ES-I3 (cell line): ENCODE data around the gene FETUB.

Experiments used
- H3K36me3 ChIP-seq: 2 replicates; pipeline ENCODE4 v1.6.1; 2013; ENCODE audit warnings: mild to moderate bottlenecking, low read length, control low read depth, moderate library complexity; ENCODE audit not compliant: insufficient read depth
- H3K4me1 ChIP-seq: 2 replicates; pipeline ENCODE4 v1.6.1; 2013; ENCODE audit warnings: mild to moderate bottlenecking, control low read depth, low read length; ENCODE audit not compliant: insufficient read depth
- H3K9ac ChIP-seq: 2 replicates; pipeline ENCODE4 v1.6.1; 2013; ENCODE audit warnings: low read depth, mild to moderate bottlenecking, low read length, moderate library complexity
- H3K9me3 ChIP-seq: 2 replicates; pipeline ENCODE4 v1.6.1; 2013; ENCODE audit warnings: mild to moderate bottlenecking, low read length, moderate library complexity; ENCODE audit not compliant: control insufficient read depth, insufficient read depth

FETUB gene, protein sequence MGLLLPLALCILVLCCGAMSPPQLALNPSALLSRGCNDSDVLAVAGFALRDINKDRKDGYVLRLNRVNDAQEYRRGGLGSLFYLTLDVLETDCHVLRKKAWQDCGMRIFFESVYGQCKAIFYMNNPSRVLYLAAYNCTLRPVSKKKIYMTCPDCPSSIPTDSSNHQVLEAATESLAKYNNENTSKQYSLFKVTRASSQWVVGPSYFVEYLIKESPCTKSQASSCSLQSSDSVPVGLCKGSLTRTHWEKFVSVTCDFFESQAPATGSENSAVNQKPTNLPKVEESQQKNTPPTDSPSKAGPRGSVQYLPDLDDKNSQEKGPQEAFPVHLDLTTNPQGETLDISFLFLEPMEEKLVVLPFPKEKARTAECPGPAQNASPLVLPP

DNA sequence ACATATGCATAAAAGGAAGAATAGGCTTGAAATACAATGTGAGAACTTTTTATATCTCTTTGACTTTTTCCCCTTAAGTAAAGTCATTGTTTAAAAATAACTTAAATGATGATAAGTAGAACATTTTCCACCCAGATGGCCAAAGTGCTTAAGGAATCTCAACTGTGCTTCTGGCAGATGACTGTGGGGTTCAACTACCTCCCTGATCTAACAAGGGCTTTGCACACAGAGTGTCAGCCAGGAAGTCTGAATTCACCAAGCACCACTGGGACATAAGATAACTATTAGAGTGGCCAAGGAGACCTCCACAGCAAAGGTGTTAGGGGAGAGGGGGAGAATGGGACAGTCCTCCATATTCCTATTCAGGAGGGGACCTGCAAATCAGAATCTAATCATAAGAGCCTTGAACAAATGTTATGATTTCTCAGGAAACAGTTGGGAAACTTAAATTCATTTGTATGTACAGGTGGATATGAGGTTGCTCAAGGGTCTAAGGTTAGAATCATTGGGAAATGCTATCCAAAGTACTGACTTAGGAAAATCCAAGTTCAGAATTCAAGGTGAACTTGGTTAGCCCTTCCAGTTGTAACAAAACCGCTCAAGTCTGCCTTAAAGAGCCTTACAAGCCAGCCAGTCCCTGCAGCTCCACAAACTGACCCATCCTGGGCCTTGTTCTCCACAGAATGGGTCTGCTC lies at the start of gene FETUB:
TSS of gene FETUB (plus strand) at position 622 of the 695 bp plus-strand sequence. CDS start at position 684, 62 bp downstream.
- Histone ChIP-seq H3K36me3 (no peaks in the 10 kb centered on the region), H3K9ac (no peak within 1 kb of the TSS), H3K9me3 (no peaks in the 10 kb centered on the region), H3K4me1 (peaks cover 23% of the 10 kb centered on the region)

DNA sequence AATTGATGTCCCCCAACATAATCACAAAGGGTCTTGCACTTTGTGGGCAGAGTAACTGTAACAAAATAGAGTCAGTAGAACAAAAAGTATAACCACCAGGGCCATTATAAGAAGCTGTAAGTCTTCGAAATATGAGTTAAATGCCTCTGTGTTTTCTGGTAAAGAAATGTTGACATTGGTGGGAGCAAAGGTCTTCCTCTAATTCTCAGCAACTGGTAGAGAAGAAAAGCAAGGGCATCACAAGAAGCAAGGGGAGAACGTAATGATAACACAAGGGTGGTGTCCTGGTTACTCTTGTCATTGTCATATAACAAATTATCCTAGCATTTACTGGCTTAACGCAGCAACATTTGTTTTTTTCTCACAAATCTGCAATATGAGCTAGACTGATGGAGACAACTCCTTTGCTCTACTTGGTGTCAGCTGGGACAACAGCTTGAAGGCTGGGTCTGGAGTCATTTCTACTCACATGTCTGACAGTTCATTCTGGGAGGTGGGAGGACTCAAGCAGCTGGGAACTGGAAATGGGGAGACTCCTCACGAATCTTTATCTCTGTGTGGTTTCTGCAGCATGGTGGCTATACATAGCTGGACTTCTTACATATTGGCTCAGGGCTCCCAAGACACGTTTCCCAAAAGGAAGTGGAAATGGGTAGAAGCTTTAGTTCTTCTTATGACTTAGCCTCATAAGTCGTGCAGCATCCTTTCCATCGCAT lies 49.5 kb upstream of the FETUB start:
- no peaks in the 10 kb centered on the region for H3K36me3 ChIP-seq
- no peaks in the 10 kb centered on the region for H3K9me3 ChIP-seq
- H3K4me1 ChIP-seq = no peaks in the 10 kb centered on the region
- H3K9ac ChIP-seq = no peak overlapping the region

DNA sequence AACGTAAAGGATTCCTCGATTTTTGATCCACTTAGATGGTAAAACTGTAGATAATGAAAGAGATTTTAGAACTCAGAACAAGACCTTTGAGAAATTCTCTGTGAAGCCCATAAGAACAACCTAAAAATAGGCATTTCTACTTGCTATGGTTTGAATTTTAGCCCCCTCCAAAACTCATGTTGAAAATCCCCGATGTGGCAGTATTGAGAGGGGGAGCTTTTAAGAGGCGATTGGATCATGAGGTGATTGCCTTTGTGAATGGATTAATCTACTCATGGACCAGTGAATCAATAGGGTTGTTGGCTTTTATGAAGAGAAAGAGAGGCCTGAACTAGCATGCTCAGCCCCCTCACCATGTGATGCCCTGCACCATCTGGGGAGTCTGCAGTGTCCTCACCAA lies 47.5 kb upstream of the FETUB start:
- Histone ChIP-seq H3K36me3 (no peaks in the 10 kb centered on the region), H3K9ac (no peak overlapping the region), H3K4me1 (no peaks in the 10 kb centered on the region; the same call in 1 of the 2 replicates), H3K9me3 (no peaks in the 10 kb centered on the region)

DNA sequence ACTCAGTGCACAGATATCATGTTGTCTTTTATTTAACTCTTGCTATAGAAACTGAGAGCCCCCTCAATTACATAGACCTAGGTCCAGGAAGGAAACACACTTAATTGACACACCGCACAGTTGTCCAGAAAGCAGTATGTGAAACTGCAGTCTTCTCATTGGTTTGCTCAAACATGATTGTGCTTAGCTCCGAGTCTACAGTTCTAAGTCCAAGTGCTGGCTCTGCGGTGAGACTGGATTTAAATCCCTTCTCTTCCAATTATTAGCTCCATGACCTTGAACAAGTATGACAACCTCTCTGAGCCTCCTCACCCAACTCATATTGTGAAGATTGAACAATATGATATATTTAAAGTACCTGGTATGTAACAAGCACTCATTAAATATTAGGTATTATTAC lies 46.3 kb upstream of the FETUB start:
- H3K36me3 ChIP-seq = no peaks in the 10 kb centered on the region
- H3K9ac ChIP-seq = no peak overlapping the region
- no peaks in the 10 kb centered on the region for H3K9me3 ChIP-seq
- H3K4me1 ChIP-seq = no peaks in the 10 kb centered on the region; the same call in 1 of the 2 replicates

DNA sequence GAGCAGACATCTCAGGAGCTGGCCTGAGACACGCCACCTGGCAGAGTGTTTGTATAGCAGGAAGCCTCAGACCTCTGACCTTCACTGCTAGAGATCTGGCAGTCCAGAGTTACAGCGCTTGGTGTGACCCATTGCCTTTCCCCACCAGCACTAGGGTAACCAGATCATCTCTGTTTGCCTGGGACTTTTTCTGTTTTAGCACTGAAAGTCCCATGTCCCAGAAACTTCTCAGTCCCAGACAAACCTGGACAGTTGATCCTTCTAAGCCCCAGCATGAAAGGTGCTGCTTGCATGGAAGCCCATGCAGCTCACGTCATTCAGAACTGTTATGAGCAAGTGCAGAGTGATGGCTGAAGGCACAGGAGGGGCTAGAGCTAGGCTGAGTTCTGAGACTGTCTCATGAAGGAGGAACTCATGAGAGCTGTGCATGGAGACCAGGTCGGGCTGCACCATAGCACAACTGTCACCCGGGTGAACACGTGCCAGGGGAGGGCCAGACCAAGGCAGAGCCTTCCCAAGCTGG lies 45.5 kb upstream of the FETUB start:
- Histone ChIP-seq H3K9ac (no peak overlapping the region), H3K4me1 (no peaks in the 10 kb centered on the region; the same call in 1 of the 2 replicates), H3K9me3 (no peaks in the 10 kb centered on the region), H3K36me3 (no peaks in the 10 kb centered on the region)

DNA sequence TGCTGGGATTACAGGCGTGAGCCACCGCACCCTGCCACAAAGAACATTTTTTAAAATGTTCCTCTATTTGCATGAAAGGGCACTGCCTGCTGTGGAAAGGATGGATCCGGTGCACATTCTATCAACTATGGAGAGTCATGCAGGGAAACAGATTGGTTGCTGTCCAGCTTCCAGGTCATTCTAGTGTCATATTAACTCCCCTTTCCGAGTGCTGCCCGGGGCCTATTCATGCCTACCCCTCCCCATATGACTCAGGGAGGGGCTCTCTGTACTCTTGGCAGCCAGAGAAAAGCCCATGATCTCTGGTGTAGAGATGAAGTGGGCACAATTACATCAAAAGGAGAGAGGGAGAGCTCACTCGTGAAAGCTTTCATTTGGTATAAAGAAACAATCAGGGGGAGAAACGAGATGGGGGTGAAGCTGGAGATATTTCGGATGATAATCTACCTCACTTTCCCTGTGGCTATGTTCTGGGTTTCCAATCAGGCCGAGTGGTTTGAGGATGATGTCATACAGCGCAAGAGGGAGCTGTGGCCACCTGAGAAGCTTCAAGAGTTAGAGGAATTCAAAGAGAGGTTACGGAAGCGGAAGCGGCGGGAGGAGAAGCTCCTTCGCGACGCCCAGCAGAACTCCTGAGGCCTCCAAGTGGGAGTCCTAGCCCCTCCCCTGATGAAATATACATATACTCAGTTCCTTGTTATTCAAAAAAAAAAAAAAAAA lies 43.5 kb upstream of the FETUB start:
- Histone ChIP-seq H3K4me1 (no peaks in the 10 kb centered on the region; the same call in 1 of the 2 replicates), H3K9me3 (no peaks in the 10 kb centered on the region), H3K9ac (peak overlapping the region; percentile 20; the same call in 1 of the 2 replicates), H3K36me3 (no peaks in the 10 kb centered on the region)

DNA sequence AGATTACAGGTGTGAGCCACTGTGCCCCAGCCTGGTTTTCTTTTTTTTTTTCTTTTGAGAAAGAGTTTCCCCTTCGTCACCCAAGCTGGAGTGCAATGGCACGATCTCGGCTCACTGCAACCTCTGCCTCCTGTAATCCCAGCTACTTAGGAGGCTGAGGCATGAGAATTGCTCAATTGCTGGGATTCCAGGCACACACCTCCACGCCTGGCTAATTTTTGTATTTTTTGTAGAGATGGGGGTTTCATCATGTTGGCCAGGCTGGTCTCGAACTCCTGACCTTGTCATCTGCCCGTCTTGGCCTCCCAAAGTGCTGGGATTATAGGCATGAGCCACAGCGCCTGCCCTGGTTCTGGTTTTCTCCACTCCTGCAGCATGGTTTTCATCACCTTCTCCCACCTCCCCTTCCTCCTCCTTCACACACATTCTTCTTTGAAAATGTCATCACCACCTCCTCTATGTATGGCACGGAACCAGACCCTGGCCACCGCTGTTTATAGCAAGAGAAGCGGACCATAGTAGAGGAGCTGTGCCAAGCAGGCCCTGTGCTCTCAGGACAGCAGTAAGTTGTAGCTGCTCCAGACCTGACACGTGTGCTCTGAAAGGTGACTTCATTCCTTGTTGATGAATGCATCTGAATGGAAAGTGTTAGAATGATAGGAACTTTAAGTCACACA lies 42.0 kb upstream of the FETUB start:
- Histone ChIP-seq H3K9me3 (no peaks in the 10 kb centered on the region), H3K9ac (no peak overlapping the region), H3K4me1 (peaks cover 3% of the 10 kb centered on the region; the same call in 1 of the 2 replicates), H3K36me3 (no peaks in the 10 kb centered on the region)

DNA sequence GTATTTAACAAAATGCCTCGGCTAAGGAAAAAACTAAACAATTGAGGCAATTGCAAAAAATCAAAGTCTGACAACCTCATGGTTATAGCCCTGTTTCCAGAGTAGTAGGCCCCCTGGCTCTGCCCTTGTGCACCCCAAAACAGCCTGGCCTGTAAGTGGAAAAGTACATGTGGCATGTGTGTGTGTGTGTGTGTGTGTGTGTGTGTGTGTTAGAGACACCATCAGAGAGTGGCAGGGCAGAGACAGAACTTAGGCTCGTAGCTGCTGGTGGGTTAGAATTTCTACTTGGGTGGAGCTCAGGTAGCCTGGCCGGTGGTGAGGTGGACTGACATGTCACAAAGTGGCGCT lies 41.4 kb upstream of the FETUB start:
- no peaks in the 10 kb centered on the region for H3K36me3 ChIP-seq
- peaks cover 3% of the 10 kb centered on the region; the same call in 1 of the 2 replicates for H3K4me1 ChIP-seq
- H3K9me3 ChIP-seq = no peaks in the 10 kb centered on the region
- H3K9ac ChIP-seq = no peak overlapping the region

DNA sequence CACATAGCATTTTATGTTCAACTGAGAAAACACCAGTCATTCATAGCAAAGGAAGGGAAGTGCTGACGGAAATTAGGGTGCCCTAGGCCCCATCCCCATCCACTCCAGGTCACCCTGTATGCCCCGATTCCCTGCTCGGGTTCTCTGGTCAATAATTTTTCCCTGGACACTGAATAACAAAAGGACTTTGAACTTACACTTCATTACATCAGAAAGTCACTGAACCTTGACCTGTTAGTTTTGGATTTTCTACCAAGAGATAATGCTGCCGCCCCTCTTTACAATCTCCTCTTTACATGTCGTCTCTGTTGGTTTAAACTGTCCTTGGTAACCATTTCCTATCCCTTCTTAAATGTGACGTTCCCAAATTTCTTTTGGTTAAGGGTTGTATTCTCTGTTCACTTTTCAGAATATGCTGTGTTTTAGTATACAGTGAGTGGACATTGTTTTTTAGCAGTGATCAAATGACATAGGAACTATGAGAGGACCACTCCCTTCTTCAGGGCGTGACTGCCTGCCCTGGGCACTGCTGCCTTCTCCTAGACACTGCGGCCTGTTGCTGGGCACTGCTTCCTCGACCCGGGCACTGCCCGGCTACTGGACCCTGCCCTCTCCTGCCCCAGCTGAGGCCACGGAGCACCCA lies 40.9 kb upstream of the FETUB start:
- H3K9me3 ChIP-seq = no peaks in the 10 kb centered on the region
- H3K36me3 ChIP-seq = no peaks in the 10 kb centered on the region
- peaks cover 3% of the 10 kb centered on the region; the same call in 1 of the 2 replicates for H3K4me1 ChIP-seq
- no peak overlapping the region for H3K9ac ChIP-seq

DNA sequence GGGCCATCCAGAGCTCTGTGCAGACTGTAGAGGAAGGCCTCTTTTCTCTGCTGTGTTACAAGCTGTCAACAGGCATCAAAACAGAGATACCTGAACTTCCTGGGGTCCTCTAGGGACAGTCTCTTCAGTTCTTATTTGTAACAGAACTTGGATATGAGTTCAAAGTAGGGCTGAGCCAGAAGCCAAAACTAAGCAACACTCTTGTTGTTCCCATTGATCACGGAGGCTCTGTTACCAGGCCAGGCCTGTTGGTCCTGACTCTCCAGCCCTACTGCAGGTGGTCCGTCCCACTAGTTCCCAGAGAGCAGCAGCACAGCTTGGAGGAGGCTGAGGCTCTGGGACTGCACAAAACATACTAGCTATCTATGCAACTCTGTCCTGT lies 40.4 kb upstream of the FETUB start:
- Histone ChIP-seq H3K4me1 (peaks cover 3% of the 10 kb centered on the region; the same call in 1 of the 2 replicates), H3K9me3 (no peaks in the 10 kb centered on the region), H3K9ac (no peak overlapping the region), H3K36me3 (no peaks in the 10 kb centered on the region)

DNA sequence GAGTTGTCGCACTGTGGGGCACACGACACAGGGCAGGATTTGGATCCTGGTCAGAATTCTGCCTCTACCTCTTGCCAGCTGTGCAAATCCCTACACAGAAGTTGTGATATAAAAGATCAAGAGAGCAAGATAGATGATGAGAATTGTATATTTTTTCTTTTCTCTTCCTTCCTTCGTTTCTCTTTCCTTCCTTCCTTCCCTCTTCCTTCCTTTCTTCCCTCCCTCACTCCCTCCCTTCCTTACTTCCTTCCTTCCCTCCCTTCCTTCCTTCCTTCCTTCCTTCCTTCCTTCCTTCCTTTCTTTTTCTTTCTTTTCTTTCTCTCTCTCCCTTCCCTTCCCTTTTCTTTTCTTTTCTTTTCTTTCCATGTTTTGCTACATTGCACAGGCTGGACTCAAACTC lies 39.3 kb upstream of the FETUB start:
- H3K9me3 ChIP-seq = no peaks in the 10 kb centered on the region
- no peaks in the 10 kb centered on the region for H3K36me3 ChIP-seq
- no peak overlapping the region for H3K9ac ChIP-seq
- peaks cover 3% of the 10 kb centered on the region; the same call in 1 of the 2 replicates for H3K4me1 ChIP-seq

DNA sequence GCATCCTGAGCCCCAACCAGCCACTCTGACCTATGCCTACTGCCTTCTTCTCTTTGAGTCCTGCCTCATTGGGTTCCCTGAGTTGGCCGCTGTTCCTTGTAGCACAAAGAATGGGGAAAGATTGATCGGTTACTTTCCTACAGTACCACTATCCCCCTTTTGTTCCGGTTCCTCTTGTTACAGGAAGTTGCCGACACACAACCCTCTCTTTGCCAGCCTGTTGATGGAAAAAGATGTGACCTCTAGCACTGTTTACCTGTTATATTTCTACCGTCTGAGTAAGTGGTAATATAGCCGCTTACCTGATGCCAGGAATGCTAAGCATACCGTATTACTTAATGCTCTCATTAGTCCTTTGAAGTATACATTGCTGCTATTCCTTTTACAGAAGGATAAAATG lies 37.0 kb upstream of the FETUB start:
- Histone ChIP-seq H3K36me3 (no peaks in the 10 kb centered on the region), H3K4me1 (0 out of 2 replicates have a peak, but pooled peaks cover 3% of the 10 kb centered on the region), H3K9ac (no peak overlapping the region), H3K9me3 (no peaks in the 10 kb centered on the region)

DNA sequence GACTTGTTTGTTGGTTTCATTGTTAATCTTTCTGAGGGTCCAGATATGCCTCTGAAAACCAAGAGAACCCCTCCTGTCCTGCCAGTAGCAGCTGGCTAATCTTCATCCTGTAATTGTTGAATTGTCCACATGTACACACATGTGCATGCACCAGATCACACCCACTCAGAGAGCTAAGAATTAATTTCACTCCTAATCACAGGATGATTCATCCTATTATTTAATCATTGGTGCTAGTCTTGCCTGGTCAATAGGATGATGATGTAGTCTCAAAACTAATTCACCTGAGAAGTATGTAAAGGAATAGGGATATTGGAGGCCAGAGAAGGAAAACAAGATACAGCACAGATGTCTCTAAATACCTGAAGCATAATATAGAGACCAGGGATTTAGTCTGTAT lies 35.1 kb upstream of the FETUB start:
- H3K9ac ChIP-seq = no peak overlapping the region
- no peaks in the 10 kb centered on the region for H3K36me3 ChIP-seq
- H3K9me3 ChIP-seq = no peaks in the 10 kb centered on the region
- 0 out of 2 replicates have a peak, but pooled peaks cover 3% of the 10 kb centered on the region for H3K4me1 ChIP-seq
